A673 (cell line): ENCODE measurements around the gene TRMT5. TPM values are rescaled to one million over a fixed set of nuclear protein-coding genes. Genes with fewer than 3 reads are reported as not detected.

ENCODE experiments used
- BruUV-seq: library from RNA; stranded (reverse); fragments of 400-500 nt; replicated peaks from 2 replicates; lab custom pipeline; 2021; lab: Mats Ljungman, UMichigan
- CTCF ChIA-PET: fragments of 300-600 bp; sonication (Branson Sonifier 250); formaldehyde crosslinking; loops from one replicate; lab custom pipeline; 2022; ENCODE audit warnings: antibody characterized with exemption; lab: Charles Lee
- POLR2A ChIA-PET: fragments of 300-600 bp; sonication (Branson Sonifier 250); formaldehyde crosslinking; loops from one replicate; lab custom pipeline; 2022; ENCODE audit warnings: antibody characterized with exemption; ENCODE audit not compliant: low non-redundant PET; lab: Charles Lee
- DNase-seq: peaks from one replicate; pipeline ENCODE4 v3.0.0-alpha.2; 2015; ENCODE audit warnings: low spot score
- H3K27ac ChIP-seq: fragments of 200-600 bp; sonication (generic); 2 replicates; pipeline ENCODE4 v1.5.1; 2016; ENCODE audit warnings: mixed run types, low read depth, mild to moderate bottlenecking, mixed read lengths, antibody characterized with exemption, low read length; ENCODE audit not compliant: poor library complexity, severe bottlenecking
- H3K27me3 ChIP-seq: fragments of 200-600 bp; sonication (generic); replicated peaks from 2 replicates; pipeline ENCODE4 v1.6.1; 2017; ENCODE audit warnings: mixed run types, low read depth, mild to moderate bottlenecking, mixed read lengths, antibody characterized with exemption, low read length; ENCODE audit not compliant: insufficient read depth, poor library complexity
- H3K36me3 ChIP-seq: fragments of 200-600 bp; sonication (generic); 2 replicates; pipeline ENCODE4 v1.6.1; 2016; ENCODE audit warnings: mixed run types, mild to moderate bottlenecking, mixed read lengths, antibody characterized with exemption, low read length; ENCODE audit not compliant: insufficient read depth, poor library complexity, severe bottlenecking
- H3K4me1 ChIP-seq: fragments of 200-600 bp; sonication (generic); 2 replicates; pipeline ENCODE4 v1.6.1; 2017; ENCODE audit warnings: mixed run types, mild to moderate bottlenecking, mixed read lengths, antibody characterized with exemption, low read length; ENCODE audit not compliant: insufficient read depth, poor library complexity, severe bottlenecking
- H3K4me3 ChIP-seq: fragments of 200-600 bp; sonication (generic); 2 replicates; pipeline ENCODE4 v1.5.1; 2016; ENCODE audit warnings: low read depth, mixed run types, mild to moderate bottlenecking, mixed read lengths, low read length; ENCODE audit not compliant: poor library complexity, severe bottlenecking
- H3K9me3 ChIP-seq: fragments of 200-600 bp; sonication (generic); 2 replicates; pipeline ENCODE4 v1.6.1; 2016; ENCODE audit warnings: mixed run types, low read depth, mild to moderate bottlenecking, mixed read lengths, antibody characterized with exemption, low read length; ENCODE audit not compliant: poor library complexity, severe bottlenecking
- EZH2 ChIP-seq: fragments of 200-600 bp; sonication (generic); IDR thresholded peaks from 2 replicates; pipeline ENCODE4 v1.6.1; 2017; ENCODE audit warnings: borderline replicate concordance, low read depth, mild to moderate bottlenecking, mixed read lengths, antibody characterized with exemption, low read length; ENCODE audit not compliant: poor library complexity, severe bottlenecking
- intact Hi-C: fragments of 100-400 bp; cut with micrococcal nuclease; formaldehyde crosslinking; loops from one replicate; pipeline ENCODE4 v1.10.0; 2022; ENCODE audit not compliant: unreplicated experiment
- total RNA-seq: library from RNA; stranded (reverse); gene quantifications from 2 replicates; pipeline ENCODE4 v1.2.3, GENCODE V29; 2021
- TF ChIP-seq, protein P1 (sequence below): fragments of 300-800, 200-600 bp; sonication (generic); conservative IDR thresholded peaks from 2 replicates; pipeline ENCODE4 v1.5.1; 2017; ENCODE audit warnings: low read depth, mild to moderate bottlenecking, antibody characterized with exemption, low read length, moderate library complexity, mixed read lengths

TRMT5 gene
- total RNA-seq, 1 experiment from 2014 or later, result 21.9 TPM

DNA sequence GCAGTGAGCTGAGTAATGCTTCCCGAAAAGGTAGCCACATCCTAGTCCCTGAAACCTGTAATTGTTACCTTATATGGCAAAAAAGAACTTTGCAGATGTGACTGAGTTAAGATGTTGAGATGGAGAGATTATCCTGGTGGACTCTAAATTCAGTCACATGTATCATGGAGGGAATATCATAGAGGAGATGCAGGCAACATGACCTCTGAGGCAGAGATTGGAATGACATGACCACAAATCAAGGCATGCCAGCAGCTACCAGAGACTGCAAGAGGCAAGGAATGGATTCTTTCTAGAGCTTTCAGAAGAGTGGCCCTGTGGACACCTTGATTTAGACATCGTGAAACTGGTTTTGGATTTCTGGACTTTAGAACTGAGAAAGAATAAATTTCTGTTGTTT lies 18.7 kb upstream of the TRMT5 start:
- no peaks in the 10 kb centered on the region for H3K36me3 ChIP-seq
- intact Hi-C loops, result no loop called here
- ChIA-PET POLR2A (no interaction called here), CTCF (no interaction called here)
- H3K9me3 ChIP-seq, result no peaks in the 10 kb centered on the region
- H3K27me3 ChIP-seq, result no peaks in the 10 kb centered on the region
- H3K4me3 ChIP-seq, result no peak overlapping the region
- no TSS peak for BruUV-seq
- no peaks in the 10 kb centered on the region for H3K4me1 ChIP-seq
- no peak overlapping the region for H3K27ac ChIP-seq
- TF ChIP-seq EZH2, result no peak
- TF ChIP-seq, protein P1, sequence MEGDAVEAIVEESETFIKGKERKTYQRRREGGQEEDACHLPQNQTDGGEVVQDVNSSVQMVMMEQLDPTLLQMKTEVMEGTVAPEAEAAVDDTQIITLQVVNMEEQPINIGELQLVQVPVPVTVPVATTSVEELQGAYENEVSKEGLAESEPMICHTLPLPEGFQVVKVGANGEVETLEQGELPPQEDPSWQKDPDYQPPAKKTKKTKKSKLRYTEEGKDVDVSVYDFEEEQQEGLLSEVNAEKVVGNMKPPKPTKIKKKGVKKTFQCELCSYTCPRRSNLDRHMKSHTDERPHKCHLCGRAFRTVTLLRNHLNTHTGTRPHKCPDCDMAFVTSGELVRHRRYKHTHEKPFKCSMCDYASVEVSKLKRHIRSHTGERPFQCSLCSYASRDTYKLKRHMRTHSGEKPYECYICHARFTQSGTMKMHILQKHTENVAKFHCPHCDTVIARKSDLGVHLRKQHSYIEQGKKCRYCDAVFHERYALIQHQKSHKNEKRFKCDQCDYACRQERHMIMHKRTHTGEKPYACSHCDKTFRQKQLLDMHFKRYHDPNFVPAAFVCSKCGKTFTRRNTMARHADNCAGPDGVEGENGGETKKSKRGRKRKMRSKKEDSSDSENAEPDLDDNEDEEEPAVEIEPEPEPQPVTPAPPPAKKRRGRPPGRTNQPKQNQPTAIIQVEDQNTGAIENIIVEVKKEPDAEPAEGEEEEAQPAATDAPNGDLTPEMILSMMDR, result no peak
- no peak for DNase-seq

DNA sequence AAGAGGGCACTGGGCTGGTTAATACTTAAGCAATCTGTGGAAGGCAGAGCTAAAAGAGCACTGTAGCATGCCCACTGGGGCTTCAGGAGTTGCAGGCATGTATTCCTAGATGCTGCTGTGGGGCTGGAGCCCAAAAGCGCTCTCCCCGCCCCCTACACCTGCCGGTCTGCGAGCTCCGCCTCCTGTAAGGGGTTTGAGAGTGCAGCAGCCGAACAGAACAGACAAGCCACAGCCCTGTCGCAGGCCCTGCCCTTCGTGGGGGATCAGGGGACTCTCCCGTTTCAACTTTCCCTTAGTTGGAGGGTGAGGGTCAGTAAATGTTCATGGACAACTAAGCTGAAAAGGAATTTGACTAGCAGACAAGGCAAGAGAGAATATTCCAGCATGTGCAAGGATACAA lies 17.7 kb upstream of the TRMT5 start:
- DNase-seq, result no peak
- Histone ChIP-seq H3K27ac (no peak overlapping the region), H3K36me3 (peaks cover 6% of the 10 kb centered on the region), H3K4me1 (no peaks in the 10 kb centered on the region), H3K27me3 (no peaks in the 10 kb centered on the region), H3K4me3 (no peak overlapping the region), H3K9me3 (no peaks in the 10 kb centered on the region)
- ChIA-PET POLR2A (no interaction called here), CTCF (no interaction called here)
- TF ChIP-seq EZH2, result no peak
- intact Hi-C loops, result no loop called here
- no TSS peak for BruUV-seq

DNA sequence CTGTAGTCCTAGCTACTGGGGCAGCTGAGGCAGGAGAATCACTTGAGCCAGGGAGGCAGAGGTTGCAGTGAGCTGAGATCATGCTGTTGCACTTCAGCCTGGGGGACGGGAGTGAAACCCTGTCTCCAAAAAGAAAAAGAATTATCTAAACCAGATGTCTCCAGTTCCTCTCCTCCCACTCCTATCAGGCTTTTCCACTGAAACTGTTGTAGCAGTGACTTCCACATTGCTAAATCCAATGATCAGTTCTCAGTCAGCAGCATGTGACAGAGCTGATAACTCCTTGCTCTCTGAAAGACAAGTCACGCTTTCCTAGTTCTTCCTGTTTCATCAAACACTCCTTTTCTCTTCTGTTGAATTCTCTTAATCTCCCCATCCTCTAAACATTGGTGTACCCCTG lies 8.7 kb upstream of the TRMT5 start:
- H3K4me1 ChIP-seq, result peaks cover 5% of the 10 kb centered on the region
- no peaks in the 10 kb centered on the region for H3K27me3 ChIP-seq
- CTCF ChIA-PET, result no interaction called here
- intact Hi-C loops, result no loop called here
- no TSS peak for BruUV-seq
- H3K4me3 ChIP-seq, result no peak overlapping the region
- TF ChIP-seq EZH2, result no peak
- TF ChIP-seq, protein P1, result no peak
- H3K27ac ChIP-seq, result no peak overlapping the region
- H3K9me3 ChIP-seq, result no peaks in the 10 kb centered on the region
- H3K36me3 ChIP-seq, result peaks cover 38% of the 10 kb centered on the region
- no peak for DNase-seq
- POLR2A ChIA-PET, result no interaction called here

DNA sequence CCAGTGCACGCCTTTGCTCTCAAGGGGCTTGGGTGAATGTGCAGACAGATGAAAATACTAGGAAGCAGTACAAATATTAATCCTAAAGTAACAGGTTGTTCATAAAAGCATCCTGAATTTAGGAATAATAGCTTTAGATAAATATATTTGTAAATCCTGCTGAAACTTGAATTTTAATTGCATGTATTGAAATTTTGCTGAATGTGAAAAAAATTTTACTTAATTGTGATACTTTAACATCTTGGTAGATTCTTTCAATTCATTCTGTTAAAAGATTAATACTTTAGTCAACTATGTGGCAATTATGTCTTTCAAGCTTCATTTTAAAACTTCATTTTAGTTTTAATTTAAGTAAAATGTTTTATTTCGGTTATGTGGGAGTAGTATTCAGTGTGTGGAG lies 5.6 kb upstream of the TRMT5 start:
- H3K36me3 ChIP-seq, result peaks cover 32% of the 10 kb centered on the region
- BruUV-seq, result no TSS peak
- no peak for TF ChIP-seq EZH2
- TF ChIP-seq, protein P1, result no peak
- intact Hi-C loops, result no loop called here
- H3K27me3 ChIP-seq, result no peaks in the 10 kb centered on the region
- no peak overlapping the region for H3K4me3 ChIP-seq
- H3K27ac ChIP-seq, result no peak overlapping the region
- no peaks in the 10 kb centered on the region for H3K9me3 ChIP-seq
- CTCF ChIA-PET, result no interaction called here
- peaks cover 17% of the 10 kb centered on the region for H3K4me1 ChIP-seq
- POLR2A ChIA-PET, result no interaction called here
- no peak for DNase-seq
